ENCODE results near the gene RPL34.

DNA sequence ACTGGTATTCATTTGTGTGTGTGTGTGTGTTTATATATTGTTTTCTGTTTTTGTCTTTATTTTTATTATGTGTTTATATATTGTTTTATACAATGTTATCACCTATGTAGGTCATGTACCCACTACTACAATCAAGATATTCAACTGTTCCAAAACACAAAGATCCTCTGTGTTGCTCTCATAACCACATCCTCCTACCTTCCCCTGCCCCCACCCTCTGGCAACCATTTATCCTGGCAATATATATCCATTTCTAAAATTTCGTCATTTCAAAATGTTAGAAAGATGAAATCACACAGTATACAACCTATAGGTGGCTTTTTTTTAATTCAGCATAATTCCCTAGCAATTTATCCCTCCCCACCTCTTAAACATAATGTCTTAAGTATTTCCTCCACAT lies 18.8 kb upstream of the RPL34 start:
- TF ChIP-seq, protein P1, sequence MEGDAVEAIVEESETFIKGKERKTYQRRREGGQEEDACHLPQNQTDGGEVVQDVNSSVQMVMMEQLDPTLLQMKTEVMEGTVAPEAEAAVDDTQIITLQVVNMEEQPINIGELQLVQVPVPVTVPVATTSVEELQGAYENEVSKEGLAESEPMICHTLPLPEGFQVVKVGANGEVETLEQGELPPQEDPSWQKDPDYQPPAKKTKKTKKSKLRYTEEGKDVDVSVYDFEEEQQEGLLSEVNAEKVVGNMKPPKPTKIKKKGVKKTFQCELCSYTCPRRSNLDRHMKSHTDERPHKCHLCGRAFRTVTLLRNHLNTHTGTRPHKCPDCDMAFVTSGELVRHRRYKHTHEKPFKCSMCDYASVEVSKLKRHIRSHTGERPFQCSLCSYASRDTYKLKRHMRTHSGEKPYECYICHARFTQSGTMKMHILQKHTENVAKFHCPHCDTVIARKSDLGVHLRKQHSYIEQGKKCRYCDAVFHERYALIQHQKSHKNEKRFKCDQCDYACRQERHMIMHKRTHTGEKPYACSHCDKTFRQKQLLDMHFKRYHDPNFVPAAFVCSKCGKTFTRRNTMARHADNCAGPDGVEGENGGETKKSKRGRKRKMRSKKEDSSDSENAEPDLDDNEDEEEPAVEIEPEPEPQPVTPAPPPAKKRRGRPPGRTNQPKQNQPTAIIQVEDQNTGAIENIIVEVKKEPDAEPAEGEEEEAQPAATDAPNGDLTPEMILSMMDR (IDR thresholded peaks at IDR 0.05): no peak
- no peak for TF ChIP-seq POLR2AphosphoS5 (IDR thresholded peaks at IDR 0.05)
